SK-N-SH treated with all-trans-retinoic acid at 6 μM for 48 hours (cell line): ENCODE results near the gene PCDH9.

ENCODE experiments used
- ATAC-seq: fragments of 200-7000 bp; cut with Tn5 transposase; 3 replicates; pipeline ENCODE4 v1.9.1; 2020; ENCODE audit warnings: mild to moderate bottlenecking, moderate library complexity
- ARNTL ChIP-seq: fragments of 450-650 bp; formaldehyde crosslinking; IDR thresholded peaks from 2 replicates; pipeline ENCODE4 v1.5.0; 2020; ENCODE audit warnings: low read depth, mild to moderate bottlenecking, moderate library complexity, borderline replicate concordance
- BACH2 ChIP-seq: fragments of 250-450 bp; sonication (Bioruptor Pico); IDR thresholded peaks from 2 replicates; pipeline ENCODE4 v1.9.0; 2021; ENCODE audit warnings: mild to moderate bottlenecking, borderline replicate concordance
- CREB5 ChIP-seq: fragments of 250-450 bp; sonication (Bioruptor Pico); IDR thresholded peaks from 2 replicates; pipeline ENCODE4 v1.5.1; 2020; ENCODE audit warnings: low read depth, mild to moderate bottlenecking, moderate library complexity
- CSDC2 ChIP-seq: fragments of 250-450 bp; sonication (Bioruptor Pico); IDR thresholded peaks from 2 replicates; pipeline ENCODE4 v1.5.0; 2020; ENCODE audit warnings: mild to moderate bottlenecking, moderate library complexity
- CSRNP3 ChIP-seq: fragments of 250-450 bp; sonication (Bioruptor Pico); IDR thresholded peaks from 2 replicates; pipeline ENCODE4 v1.5.1; 2021; ENCODE audit warnings: mild to moderate bottlenecking, moderate library complexity
- ESRRG ChIP-seq: fragments of 250-450 bp; sonication (Bioruptor Pico); IDR thresholded peaks from 2 replicates; pipeline ENCODE4 v1.6.1; 2021; ENCODE audit warnings: mild to moderate bottlenecking
- GLIS3 ChIP-seq: fragments of 250-450 bp; sonication (Bioruptor Pico); IDR thresholded peaks from 2 replicates; pipeline ENCODE4 v1.5.0; 2020; ENCODE audit warnings: mild to moderate bottlenecking, moderate library complexity
- ISL1 ChIP-seq: fragments of 250-450 bp; sonication (Bioruptor Pico); IDR thresholded peaks from 2 replicates; pipeline ENCODE4 v2.1.2; 2022; ENCODE audit warnings: mild to moderate bottlenecking, moderate library complexity
- OSR1 ChIP-seq: fragments of 250-450 bp; sonication (Bioruptor Pico); IDR thresholded peaks from 2 replicates; pipeline ENCODE4 v1.8.0; 2022; ENCODE audit warnings: moderate library complexity, mild to moderate bottlenecking, inconsistent platforms
- PATZ1 ChIP-seq: fragments of 250-450 bp; sonication (Bioruptor Pico); IDR thresholded peaks from 2 replicates; pipeline ENCODE4 v1.8.0; 2020; ENCODE audit warnings: mild to moderate bottlenecking, moderate library complexity, borderline replicate concordance
- POU6F1 ChIP-seq: fragments of 250-450 bp; sonication (Bioruptor Pico); IDR thresholded peaks from 2 replicates; pipeline ENCODE4 v1.8.0; 2021; ENCODE audit warnings: low read depth, mild to moderate bottlenecking, moderate library complexity, borderline replicate concordance
- PPARA ChIP-seq: fragments of 250-450 bp; sonication (Bioruptor Pico); IDR thresholded peaks from 2 replicates; pipeline ENCODE4 v1.5.0; 2020; ENCODE audit warnings: mild to moderate bottlenecking, borderline replicate concordance
- RARB ChIP-seq: fragments of 250-450 bp; sonication (Bioruptor Pico); IDR thresholded peaks from 2 replicates; pipeline ENCODE4 v1.8.0; 2021; ENCODE audit warnings: mild to moderate bottlenecking, moderate library complexity
- SNAI2 ChIP-seq: fragments of 250-450 bp; sonication (Bioruptor Pico); IDR thresholded peaks from 2 replicates; pipeline ENCODE4 v1.5.0; 2020; ENCODE audit warnings: mild to moderate bottlenecking, moderate library complexity
- TCF4 ChIP-seq: fragments of 250-450 bp; sonication (Bioruptor Pico); IDR thresholded peaks from 2 replicates; pipeline ENCODE4 v1.8.0; 2021; ENCODE audit warnings: mild to moderate bottlenecking, moderate library complexity, borderline replicate concordance
- TOX ChIP-seq: fragments of 250-450 bp; sonication (Bioruptor Pico); IDR thresholded peaks from 2 replicates; pipeline ENCODE4 v1.8.0; 2021; ENCODE audit warnings: mild to moderate bottlenecking, moderate library complexity, borderline replicate concordance
- TSHZ2 ChIP-seq: fragments of 250-450 bp; sonication (Bioruptor Pico); IDR thresholded peaks from 2 replicates; pipeline ENCODE4 v1.5.0; 2020; ENCODE audit warnings: mild to moderate bottlenecking, moderate library complexity
- ZC3H10 ChIP-seq: fragments of 250-450 bp; sonication (Bioruptor Pico); IDR thresholded peaks from 2 replicates; pipeline ENCODE4 v1.5.1; 2021; ENCODE audit warnings: mild to moderate bottlenecking, moderate library complexity
- ZFP3 ChIP-seq: fragments of 250-450 bp; sonication (Bioruptor Pico); IDR thresholded peaks from 2 replicates; pipeline ENCODE4 v1.5.0; 2020; ENCODE audit warnings: mild to moderate bottlenecking, moderate library complexity
- ZFP30 ChIP-seq: fragments of 450-650 bp; formaldehyde crosslinking; IDR thresholded peaks from 2 replicates; pipeline ENCODE4 v1.5.0; 2022; ENCODE audit warnings: mild to moderate bottlenecking, moderate library complexity
- ZNF565 ChIP-seq: fragments of 450-650 bp; formaldehyde crosslinking; conservative IDR thresholded peaks from 2 replicates; pipeline ENCODE4 v1.5.0; 2020; ENCODE audit warnings: low read depth, mild to moderate bottlenecking, moderate library complexity
- ZNF70 ChIP-seq: fragments of 450-650 bp; formaldehyde crosslinking; IDR thresholded peaks from 2 replicates; pipeline ENCODE4 v1.5.0; 2020; ENCODE audit warnings: mild to moderate bottlenecking, moderate library complexity
- ZNF8 ChIP-seq: fragments of 450-650 bp; formaldehyde crosslinking; IDR thresholded peaks from 2 replicates; pipeline ENCODE4 v1.5.0; 2020; ENCODE audit warnings: mild to moderate bottlenecking, moderate library complexity

PCDH9 gene

GRCh38 chr13:66576381-66576780, 653.8 kb downstream of the PCDH9 start:
- ATAC-seq = no peak
- TF ChIP-seq ARNTL (CRISPR knock-in tag) (no peak), ZFP3 (CRISPR knock-in tag) (no peak), ZFP30 (no peak), PPARA (CRISPR knock-in tag) (no peak), RARB (CRISPR knock-in tag) (no peak), BACH2 (CRISPR knock-in tag) (no peak), ISL1 (CRISPR knock-in tag) (no peak), ZNF70 (CRISPR knock-in tag) (no peak), GLIS3 (no peak), OSR1 (CRISPR knock-in tag) (no peak), TOX (CRISPR knock-in tag) (no peak), ESRRG (CRISPR knock-in tag) (no peak), TCF4 (CRISPR knock-in tag) (no peak)
- TF ChIP-seq, all 23 proteins: peak for 0

- ATAC-seq = no peak
- no peak for TF ChIP-seq ZNF70 (CRISPR knock-in tag)
- no peak for TF ChIP-seq TCF4 (CRISPR knock-in tag)
- TF ChIP-seq ZFP30 = no peak
- no peak for TF ChIP-seq TSHZ2 (CRISPR knock-in tag)
- no peak for TF ChIP-seq ISL1 (CRISPR knock-in tag)
- no peak for TF ChIP-seq TOX (CRISPR knock-in tag)
- no peak for TF ChIP-seq ZNF565 (CRISPR knock-in tag)
- TF ChIP-seq PATZ1 (CRISPR knock-in tag) = no peak
- no peak for TF ChIP-seq GLIS3
- TF ChIP-seq POU6F1 (CRISPR knock-in tag) = no peak
- no peak for TF ChIP-seq ZC3H10
- no peak for TF ChIP-seq SNAI2 (CRISPR knock-in tag)
- no peak for TF ChIP-seq ESRRG (CRISPR knock-in tag)
- no peak for TF ChIP-seq CSRNP3
- no peak for TF ChIP-seq ZNF8 (CRISPR knock-in tag)
- no peak for TF ChIP-seq PPARA (CRISPR knock-in tag)
- no peak for TF ChIP-seq RARB (CRISPR knock-in tag)
- TF ChIP-seq, all 23 proteins: peak for 0
Measured at GRCh38 chr13:66574606-66575005, 655.5 kb downstream of the PCDH9 start.

GRCh38 chr13:66567899-66568612, 662.1 kb downstream of the PCDH9 start:
- ATAC-seq = no peak
- TF ChIP-seq CREB5 (no peak), ZC3H10 (no peak), SNAI2 (CRISPR knock-in tag) (no peak), BACH2 (CRISPR knock-in tag) (no peak), PPARA (CRISPR knock-in tag) (no peak), PATZ1 (CRISPR knock-in tag) (no peak), CSRNP3 (no peak), TCF4 (CRISPR knock-in tag) (no peak), ESRRG (CRISPR knock-in tag) (no peak), ZNF565 (CRISPR knock-in tag) (no peak), ISL1 (CRISPR knock-in tag) (no peak), CSDC2 (no peak), ZFP3 (CRISPR knock-in tag) (no peak), GLIS3 (no peak), ARNTL (CRISPR knock-in tag) (no peak), ZNF70 (CRISPR knock-in tag) (no peak)
